ENCODE measurements around the gene BACE2.

The BACE2 gene

GRCh38 chr21:41149199-41149598 lies 18.8 kb upstream of the BACE2 start:
- no peak for DNase-seq

- no peak for DNase-seq
Observed at GRCh38 chr21:41152147-41152546, 15.8 kb upstream of the BACE2 start.

GRCh38 chr21:41153443-41153842 lies 14.5 kb upstream of the BACE2 start:
- no peak for DNase-seq

GRCh38 chr21:41156142-41156541 lies 11.8 kb upstream of the BACE2 start:
- no peak for DNase-seq

GRCh38 chr21:41158026-41158425 lies 9.9 kb upstream of the BACE2 start:
- no peak for DNase-seq

- DNase-seq: peak; percentile 38
Observed at GRCh38 chr21:41160036-41160435, 7.9 kb upstream of the BACE2 start.

- no peak for DNase-seq
Observed at GRCh38 chr21:41161428-41161827, 6.5 kb upstream of the BACE2 start.

GRCh38 chr21:41162096-41162495 lies 5.9 kb upstream of the BACE2 start:
- DNase-seq: no peak

GRCh38 chr21:41163091-41163490 lies 4.9 kb upstream of the BACE2 start:
- DNase-seq: no peak

- no peak for DNase-seq
Observed at GRCh38 chr21:41164052-41164451, 3.9 kb upstream of the BACE2 start.

- DNase-seq: peak; percentile 18
Observed at GRCh38 chr21:41164981-41165655, 2.8 kb upstream of the BACE2 start.

GRCh38 chr21:41166884-41167283 lies 1.1 kb upstream of the BACE2 start:
- DNase-seq: no peak

GRCh38 chr21:41168391-41169257 lies 664 bp downstream of the BACE2 start:
- DNase-seq: peak; percentile 6

GRCh38 chr21:41169258-41169576 lies 1.3 kb downstream of the BACE2 start:
- no peak for DNase-seq

GRCh38 chr21:41169701-41170100 lies 1.7 kb downstream of the BACE2 start:
- DNase-seq: no peak

GRCh38 chr21:41170442-41170841 lies 2.5 kb downstream of the BACE2 start:
- DNase-seq: peak; percentile 58

- DNase-seq: no peak
Observed at GRCh38 chr21:41170859-41171609, 3.1 kb downstream of the BACE2 start.

- DNase-seq: no peak
Observed at GRCh38 chr21:41175080-41175479, 7.1 kb downstream of the BACE2 start.

GRCh38 chr21:41176846-41177245 lies 8.9 kb downstream of the BACE2 start:
- DNase-seq: no peak

GRCh38 chr21:41180752-41181151 lies 12.8 kb downstream of the BACE2 start:
- no peak for DNase-seq

- no peak for DNase-seq
Observed at GRCh38 chr21:41182547-41182946, 14.6 kb downstream of the BACE2 start.

GRCh38 chr21:41183575-41183974 lies 15.6 kb downstream of the BACE2 start:
- no peak for DNase-seq

GRCh38 chr21:41185802-41186201 lies 17.8 kb downstream of the BACE2 start:
- no peak for DNase-seq

All from kidney glomerular epithelial cell (primary cell).